HS-5 (cell line): ENCODE measurements around the gene SH2D2A.
A peak's percentile ranks its signal among the peaks of the same experiment; 100 is the strongest.

ENCODE experiments used
- DNase-seq: peaks from one replicate; pipeline ENCODE4 v3.0.0-alpha.2; 2012; ENCODE audit warnings: low read depth

Gene SH2D2A

DNA sequence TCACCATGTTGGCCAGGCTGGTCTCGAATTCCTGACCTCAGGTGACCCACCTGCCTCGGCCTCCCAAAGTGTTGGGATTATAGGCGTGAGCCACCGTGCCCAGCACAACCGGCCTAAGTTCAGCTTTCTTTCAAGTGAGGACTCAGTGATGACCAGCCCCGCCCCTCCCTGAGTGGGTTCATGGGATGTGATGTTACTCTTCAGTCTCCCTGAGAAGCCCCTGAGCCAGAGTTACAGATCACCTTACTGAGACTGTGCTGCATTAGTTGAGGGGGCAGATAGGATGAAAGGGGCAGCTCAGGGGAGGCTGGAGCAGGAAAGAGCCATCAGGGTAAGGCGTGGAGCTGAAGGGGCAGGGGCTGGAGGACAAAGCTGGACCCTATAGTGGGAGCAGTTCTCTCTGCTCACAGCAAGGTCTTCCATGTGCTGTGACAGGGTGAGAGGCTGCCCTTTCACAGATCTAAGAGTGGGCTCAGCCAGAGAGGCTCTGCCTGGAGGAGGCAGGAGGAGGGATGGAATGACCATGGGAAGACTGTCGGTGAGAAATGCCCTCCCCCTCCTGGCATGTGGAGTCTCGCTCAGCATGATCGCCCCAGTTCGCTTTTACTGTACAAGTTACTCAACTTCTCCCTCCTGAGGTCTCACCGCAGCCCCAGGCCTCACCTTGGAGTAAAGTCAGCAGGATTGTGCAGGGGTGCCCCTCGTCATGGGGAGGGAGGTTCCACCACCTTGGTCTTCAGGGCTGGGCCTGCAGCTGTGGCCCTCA is 13.4 kb downstream of the SH2D2A start:
- DNase-seq: no peak

DNA sequence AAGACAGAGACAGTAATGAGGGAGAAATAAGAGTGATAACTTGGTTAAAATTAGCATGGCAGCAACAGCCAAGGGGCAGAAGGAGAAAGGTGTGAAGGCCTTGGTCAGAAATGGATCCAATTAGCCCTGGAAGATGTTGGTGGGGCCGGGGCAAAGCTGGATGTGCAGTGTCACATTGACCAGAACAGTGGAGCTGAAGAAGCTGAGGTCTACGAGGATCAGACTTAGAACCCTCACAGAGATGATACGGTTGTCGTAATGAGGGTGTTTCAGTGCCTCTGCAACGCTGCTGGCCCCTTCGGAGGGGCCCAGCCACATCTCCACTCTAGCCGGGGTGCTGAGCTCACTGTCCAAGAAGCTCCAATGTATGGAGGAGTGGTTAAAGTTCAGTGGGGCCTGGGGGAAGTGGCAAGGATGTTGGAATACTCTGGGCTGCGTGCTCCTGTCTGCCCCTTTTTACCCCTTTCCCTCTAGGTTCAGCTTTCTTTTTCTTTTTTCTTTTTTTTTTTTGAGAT is 14.2 kb downstream of the SH2D2A start:
- no peak for DNase-seq

DNA sequence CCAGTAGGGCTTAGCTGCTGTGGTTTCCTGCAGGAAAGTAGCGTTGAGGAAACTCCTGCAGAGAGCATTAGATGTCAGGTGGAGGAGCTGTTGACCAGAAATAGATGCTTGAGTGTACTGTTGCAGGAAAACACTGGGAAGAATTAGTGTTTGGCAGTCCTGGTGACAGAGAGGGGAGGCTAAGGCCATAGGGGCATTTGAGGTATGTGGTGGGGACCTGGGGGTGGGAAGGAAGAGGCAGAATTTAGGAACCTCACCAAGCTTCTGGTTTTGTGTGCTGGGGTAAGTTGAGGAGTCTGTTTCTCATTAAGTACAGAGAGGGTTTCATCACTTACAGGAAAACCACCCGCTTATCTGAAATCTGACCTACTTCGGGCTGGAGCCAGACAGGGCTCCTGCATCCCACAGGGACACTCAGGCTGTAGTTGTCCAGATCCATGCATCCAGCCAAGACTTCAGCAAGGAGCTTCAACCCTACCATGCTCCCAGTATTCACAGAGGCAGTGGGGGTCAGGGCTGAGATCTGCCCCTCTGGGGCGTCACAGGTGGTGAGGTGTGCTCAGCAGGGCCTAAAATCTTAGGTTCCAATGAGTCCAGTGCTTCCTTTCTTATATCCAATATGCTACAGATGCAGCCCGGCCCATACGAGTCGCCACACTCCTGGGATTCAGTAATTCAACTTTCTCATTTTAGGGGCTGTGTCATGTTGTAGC is 15.1 kb downstream of the SH2D2A start:
- peak; percentile 58 for DNase-seq

DNA sequence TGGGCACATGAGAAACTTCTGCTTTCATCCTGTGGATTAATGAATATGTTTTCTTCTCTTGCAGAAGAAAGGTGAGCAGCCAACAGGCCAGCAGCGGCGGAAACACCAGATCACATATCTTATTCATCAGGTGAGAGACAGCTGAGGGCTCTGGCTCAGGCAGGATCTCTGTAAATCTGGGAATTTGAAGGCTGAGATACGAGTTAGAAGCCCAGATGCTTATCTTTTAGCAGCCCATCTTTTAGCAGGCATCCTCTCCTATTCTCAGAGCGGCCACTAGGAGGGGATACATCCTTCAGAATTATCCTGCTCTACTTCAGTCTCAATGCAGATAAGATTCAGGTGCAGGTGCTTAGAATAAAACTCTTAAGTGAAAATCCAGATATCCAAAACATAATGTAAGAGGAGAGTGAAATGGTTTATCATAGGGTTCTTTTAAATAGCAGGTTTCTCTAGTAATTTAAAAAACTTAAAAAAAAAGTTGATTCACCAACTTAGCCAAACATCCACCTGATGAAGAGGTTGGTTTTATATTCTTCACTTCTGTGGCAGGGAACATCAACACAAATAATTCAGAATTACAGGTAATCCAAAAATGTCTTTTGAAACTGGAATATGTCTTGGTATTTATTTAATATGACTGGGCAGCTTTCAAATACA is 19.3 kb downstream of the SH2D2A start:
- DNase-seq: no peak

DNA sequence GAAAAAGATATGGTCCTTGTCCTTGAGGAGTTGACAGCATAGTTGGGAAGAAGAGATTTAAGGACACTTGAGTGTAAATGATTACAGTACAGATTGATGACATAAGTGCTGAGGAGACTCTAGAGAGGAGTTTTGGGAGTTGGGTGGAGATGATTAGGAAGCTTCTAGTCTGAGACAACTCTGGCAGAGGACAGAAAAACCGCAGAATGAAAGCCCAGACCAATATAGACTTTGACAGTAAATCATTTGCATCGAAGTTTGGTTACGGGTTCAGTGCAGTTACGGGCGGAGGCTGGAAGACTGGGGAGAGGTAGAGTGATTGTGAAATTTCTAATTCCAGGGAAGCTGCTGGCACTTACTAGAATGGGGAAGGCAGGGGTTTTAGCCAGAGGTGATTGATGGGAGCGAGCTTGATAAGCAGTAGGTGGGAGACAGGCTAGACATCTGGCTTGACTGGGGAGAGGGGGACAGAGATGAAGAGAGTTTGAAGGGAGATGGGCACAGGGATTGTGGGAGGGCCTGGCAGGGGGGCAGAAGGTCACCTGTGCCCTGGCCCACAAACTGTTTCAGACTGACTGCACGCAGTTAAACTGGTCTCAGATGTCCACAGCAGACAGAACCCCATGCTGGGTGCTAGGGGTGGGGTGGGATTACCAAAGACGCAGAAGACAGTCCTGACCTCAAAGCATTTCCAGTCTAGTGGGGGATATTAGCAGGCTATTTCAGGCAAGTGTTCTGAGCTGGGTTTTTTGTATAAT is 20.1 kb downstream of the SH2D2A start:
- DNase-seq: no peak

DNA sequence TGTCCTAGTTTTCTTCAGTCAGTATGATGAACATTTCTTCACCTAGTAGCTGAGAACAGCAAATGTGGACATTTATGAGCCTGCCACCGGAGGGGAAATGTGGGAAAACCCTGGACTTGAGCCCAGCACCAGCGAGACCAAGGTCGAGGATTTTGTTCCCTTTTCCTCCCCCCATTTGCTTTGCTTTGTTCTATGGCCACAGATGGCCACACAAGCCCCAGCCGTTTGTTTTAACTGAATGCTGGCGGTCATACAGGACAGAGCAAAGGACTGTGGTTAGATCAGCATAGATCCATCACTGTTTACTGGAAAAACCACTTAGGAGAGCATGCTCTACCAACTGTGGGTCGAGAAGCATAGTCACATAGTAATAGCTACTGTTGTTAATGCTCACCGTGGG is 20.9 kb downstream of the SH2D2A start:
- no peak for DNase-seq

DNA sequence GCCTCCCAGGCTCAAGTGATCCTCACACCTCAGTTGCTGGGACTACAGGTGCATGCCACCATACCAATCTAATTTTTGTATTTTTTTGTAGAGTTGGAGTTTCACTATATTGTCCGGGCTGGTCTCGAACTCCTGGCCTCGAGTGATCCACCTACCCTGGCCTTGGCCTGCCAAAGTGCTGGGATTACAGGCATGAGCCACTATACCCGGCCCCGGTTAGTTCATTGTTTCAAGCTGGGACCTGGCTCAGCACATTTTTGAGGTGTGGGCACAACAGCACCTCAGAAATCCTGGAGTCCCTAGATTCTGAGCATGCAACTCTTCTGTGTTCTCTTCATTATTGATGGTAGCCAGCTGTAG is 21.3 kb downstream of the SH2D2A start:
- no peak for DNase-seq

DNA sequence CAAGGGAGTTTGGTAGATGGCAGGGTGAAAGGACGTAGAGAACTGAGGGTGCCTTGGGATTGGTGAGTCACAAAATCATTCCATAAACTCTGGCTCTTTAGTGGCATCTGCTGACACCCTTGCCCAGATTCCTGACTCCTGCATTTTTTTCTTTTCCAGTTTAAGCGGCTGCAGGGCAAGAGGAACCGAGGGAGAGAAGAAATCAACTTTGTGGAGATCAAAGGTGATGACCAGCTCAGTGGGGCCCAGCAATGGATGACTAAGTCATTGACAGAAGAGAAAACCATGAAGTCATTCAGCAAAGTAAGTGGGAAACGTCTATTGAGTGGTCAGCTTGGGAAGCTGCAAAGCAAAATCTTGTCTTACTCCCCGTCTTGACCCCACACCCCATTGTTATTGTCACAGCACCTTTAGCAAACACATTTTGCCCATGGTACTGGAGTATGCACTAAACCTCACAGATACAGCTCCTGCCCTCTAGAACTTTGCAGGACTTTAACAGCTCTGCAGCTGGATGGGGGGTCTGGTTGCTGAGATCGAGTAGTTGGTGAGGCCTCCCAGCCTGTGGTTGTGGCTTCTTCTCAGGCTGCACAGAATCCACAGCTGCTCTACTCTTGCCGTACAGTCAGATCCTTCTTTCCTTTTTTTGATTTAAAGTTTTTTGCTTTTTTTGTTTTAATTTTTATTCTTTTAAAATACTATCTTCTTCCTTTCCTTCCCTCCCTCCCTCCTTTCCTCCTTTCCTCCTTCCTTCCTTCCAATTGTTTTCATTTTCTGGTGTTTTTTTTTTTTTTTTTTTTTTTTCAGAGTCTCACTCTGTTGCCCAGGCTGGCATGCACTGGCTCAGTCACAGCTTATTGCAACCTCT is 21.9 kb downstream of the SH2D2A start:
- no peak for DNase-seq

DNA sequence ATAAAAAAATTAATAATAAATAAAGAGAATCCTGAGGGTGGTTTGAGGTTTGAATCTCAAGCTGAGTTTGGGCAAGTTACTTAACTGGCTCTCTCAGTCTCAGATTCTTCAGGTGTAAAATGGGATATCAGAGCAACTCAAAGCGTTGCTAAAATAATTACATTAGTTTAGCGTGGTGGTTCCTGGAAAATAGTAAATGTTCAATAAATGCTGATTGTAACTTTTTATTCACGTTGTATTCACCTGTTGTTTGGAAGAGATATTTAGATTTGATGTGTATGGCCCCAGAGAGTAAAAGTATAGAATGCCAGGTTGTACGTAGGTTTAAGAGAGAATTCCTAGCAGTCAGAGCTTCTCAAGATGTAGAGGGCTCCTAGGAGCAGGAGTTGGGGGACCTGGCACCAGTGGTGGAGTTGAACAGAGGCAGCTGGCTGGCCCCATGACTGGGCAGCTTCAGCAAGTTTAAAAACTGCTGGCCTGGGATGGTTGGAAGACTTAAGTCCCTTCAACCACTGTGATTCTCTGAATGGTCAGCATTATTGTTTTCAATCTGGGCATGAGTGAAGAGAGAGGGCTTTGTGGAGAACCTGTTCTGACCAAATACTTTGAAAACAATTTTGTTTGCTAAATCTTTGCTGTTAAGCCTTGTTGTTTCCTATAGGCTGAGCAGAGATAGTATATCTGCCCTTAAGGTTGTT is 26.9 kb downstream of the SH2D2A start:
- DNase-seq: no peak

DNA sequence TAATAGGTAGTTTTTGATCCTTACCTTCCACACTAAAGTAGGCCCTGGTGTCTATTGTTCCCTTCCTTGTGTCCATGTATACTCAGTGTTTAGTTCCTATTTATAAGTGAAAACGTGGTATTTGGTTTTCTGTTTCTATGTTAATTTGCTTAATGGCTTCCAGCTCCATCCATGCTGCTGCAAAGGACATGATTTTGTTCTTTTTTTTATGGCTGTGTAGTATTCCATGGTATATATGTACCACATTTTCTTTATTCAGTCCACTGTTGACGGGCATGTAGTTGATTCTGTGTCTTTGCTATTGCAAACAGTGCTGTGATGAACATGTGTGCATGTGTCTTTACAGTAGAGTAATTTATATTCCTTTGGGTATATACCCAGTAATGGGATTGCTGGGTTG is 28.5 kb downstream of the SH2D2A start:
- DNase-seq: no peak

DNA sequence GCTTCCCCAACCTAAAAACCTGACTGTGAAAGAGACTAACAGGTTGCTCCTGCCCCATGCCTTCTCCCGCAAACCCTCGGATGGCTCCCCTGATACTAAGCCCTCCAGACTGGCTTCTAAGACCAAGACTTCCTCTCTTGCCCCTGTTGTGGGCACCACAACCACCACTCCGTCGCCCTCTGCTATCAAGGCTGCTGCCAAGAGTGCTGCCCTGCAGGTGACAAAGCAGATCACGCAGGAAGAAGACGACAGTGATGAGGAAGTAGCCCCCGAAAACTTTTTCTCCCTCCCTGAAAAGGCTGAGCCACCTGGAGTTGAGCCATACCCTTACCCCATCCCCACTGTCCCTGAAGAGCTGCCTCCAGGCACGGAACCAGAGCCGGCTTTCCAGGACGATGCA is 30.0 kb downstream of the SH2D2A start:
- DNase-seq: no peak

DNA sequence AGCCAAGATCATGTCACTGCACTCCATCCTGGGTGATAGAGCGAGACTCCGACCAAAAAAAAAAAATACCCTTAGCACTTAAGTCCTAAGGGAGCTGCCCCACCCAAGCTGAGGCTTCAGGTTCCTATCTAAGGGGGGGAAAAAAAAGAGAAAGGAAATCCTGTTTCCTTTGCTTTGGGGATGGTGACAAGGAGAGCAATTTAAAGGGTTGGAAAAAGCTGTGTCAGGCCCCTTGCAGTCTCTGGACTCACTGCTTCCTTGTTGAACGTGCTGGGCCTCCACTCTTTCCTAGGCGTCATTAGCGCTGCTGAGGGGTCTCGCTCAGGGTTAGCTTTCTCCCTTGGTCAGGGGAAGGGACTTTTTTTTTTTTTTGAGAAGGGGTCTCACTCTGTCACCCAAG is 31.2 kb downstream of the SH2D2A start:
- DNase-seq: no peak

DNA sequence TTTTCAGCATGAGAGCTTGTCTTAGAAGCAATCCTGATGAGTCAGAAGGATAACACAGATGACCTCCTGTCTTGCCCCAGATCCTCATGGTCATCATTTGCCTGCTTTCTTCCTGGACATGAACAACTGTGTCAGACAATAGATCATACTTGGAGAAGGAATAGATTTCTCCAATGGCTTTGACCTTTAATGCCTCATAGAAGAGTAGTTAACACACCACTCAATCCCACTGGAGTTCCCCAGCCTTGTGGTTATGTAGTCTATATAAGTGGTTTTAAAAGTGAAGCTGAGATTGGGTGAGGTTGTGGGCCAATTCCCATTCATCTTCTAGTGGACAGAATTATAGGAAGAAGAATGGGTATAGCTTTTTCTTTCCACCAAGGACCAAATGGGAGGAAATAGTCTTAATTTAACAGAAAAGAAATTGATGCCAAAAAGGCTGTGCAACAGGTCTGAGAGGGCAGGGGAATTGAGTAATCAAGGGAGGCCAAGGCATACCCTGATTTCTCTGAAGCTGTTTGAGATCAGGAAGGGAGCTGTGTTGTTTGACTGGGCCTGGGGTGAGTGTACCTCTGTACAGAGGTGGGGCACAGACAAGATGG is 35.0 kb downstream of the SH2D2A start:
- no peak for DNase-seq

DNA sequence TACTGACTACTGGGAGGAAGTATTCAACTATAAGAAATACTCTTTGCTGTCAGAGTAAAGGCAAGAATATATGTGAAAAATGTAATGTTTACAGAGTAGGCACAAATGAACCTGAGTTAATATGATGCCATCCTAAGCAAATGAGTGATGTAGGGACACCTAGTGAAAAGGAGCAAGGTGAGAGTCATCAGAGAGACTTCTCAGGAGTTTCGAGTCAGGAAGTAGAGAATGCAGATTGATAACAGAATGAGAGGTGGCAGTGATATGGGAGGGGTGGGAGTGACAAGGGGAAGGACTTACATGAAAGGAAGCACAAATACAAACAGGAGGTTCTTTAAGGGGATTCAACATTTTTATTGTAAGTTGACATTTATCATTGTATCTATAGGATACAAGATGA is 39.1 kb downstream of the SH2D2A start:
- no peak for DNase-seq

DNA sequence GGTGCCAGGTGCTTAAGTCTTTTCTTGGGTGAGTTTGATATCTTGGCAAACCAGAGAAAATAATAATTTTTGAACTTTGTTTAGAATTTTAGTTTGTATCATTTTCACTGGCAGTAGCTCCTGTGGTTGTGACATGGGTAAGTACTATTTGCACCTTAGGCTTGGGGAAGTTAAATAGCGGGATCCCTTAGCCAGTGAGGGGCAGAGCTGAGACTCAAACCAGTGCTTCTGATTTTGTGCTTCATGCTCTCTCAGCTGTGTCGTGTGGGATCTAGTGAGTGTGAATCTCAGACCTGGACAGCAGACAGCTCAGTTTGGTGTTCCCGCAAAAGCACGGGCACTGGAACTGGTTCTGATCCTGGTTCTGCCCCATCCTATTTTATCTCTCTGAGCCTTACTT is 39.7 kb downstream of the SH2D2A start:
- DNase-seq: no peak

DNA sequence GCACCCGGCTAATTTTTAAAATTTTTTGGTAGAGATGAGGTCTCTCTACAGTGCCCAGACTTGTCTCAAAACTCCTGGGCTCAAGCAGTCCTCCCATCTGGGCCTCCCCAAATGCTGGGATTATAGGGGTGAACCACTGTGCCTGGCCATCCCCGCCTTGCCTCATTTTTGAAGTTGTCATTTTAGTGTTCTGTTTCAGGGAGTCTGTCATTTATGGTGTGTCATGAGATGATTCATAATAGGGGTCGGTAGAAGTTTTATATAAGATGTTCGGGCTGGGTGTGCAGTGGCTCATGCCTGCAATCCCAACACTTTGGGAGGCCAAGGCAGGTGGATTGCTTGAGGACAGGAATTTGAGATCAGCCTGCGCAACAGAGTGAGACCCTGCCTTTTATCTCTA is 40.8 kb downstream of the SH2D2A start:
- DNase-seq: no peak

DNA sequence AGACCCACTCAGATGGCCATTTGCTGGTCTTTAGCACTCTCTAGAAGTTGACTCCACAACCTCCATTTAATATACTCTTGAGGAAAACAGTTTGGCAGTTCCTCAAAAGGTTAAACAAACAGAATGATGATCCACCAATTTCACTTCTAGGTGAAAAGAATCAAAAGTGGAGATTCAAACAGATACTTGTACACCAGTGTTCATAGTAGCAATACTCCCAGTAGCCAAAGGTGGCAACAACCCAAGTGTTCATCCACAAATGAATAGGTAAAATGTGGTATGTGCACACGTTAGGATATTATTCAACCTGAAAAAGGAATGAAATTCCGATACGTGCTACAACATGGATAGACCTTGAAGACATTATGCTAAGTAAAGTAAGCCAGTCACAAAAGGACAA is 43.0 kb downstream of the SH2D2A start:
- DNase-seq: no peak

DNA sequence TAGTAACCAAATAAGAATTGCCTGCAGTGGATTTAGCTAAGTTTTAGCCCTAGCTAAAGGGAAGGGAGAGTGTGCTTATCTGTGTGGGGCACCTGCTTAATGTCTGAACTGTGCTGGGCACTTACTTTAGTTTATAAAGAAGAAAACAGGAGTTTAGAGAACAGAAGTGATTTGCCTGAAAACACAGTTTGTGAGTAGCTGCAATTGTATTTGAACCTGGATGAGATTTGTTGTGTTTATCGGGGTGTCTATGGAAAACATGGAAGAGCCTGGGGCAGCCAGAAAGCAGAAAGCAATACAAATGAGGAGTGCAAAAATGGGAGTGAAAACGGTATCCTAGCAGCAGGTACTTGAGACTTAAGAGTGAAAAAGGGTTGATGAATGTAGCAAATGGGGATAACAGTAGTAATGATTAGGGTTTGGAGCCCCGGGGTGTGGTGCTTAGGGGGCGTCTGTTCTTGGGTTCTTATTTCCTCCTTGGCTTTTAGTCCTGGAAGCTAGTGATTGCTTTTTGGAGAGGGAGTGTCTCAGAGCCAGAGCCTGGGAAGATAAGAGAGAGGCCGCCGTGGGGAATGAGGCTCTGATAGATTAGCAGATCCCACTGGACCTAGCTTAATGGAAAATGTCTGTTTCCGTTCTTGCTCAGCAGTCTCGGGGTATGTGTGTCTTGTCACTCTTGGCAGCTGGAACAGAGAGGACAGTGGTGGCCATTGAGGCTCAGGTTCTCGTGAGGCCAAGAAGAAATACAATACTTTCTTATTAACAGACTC is 43.7 kb downstream of the SH2D2A start:
- DNase-seq: no peak

DNA sequence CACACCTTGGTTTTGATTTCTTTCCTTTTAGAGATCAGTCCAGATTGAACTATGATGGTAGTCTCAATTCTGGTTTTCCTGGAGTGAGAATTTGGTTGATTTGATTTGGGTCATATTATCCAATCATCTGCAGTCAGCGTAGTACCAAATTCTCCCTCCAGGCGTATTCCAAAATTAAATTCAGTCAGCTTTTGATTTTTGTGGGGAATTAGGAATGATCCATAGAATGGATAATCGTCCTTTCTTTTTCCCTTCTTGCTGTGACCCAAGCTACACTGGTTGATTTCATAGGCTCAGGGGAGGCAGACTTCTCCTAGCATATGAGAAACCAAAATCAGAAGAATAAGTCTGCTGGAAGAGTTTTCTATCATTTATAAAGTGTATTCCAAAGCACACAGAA is 44.4 kb downstream of the SH2D2A start:
- no peak for DNase-seq
